CD4-positive, alpha-beta T cell (primary cell): ENCODE measurements around the gene TIGD3. TPM values are rescaled to one million over a fixed set of nuclear protein-coding genes. Genes with fewer than 3 reads are reported as not detected.

Source experiments
- ATAC-seq: fragments of 200-7000 bp; cut with Tn5 transposase; one replicate; pipeline ENCODE4 v1.10.0; 2022; ENCODE audit warnings: mild to moderate bottlenecking; ENCODE audit not compliant: poor library complexity
- CTCF ChIA-PET: fragments of 350-600 bp; sonication (Branson Sonifier 250); formaldehyde crosslinking; loops from one replicate; lab custom pipeline; 2021; ENCODE audit warnings: antibody characterized with exemption, inconsistent platforms; lab: Charles Lee
- POLR2A ChIA-PET: fragments of 350-600 bp; sonication (Branson Sonifier 250); formaldehyde crosslinking; loops from one replicate; lab custom pipeline; 2021; ENCODE audit warnings: antibody characterized with exemption, inconsistent platforms; lab: Charles Lee
- DNase-seq, 14 experiments: peaks; one replicate each; pipeline ENCODE4 v3.0.0-alpha.2; 2013 to 2020; ENCODE audit warnings: mixed read lengths in 2 of 14
- H3K27ac ChIP-seq, 2 donors: one replicate each; pipeline versions ENCODE4 v1.5.1 to v1.7.0; 2013; ENCODE audit warnings: low read length in 2 of 2, low read depth in 1 of 2, mild to moderate bottlenecking in 1 of 2
- H3K27me3 ChIP-seq, 2 experiments: 1 replicate in 1 of 2; 2 replicates in 1 of 2; pipeline versions ENCODE4 v1.6.1 to v1.7.0; 2013; ENCODE audit warnings: low read length in 2 of 2, control low read depth in 1 of 2, mild to moderate bottlenecking in 1 of 2, moderate library complexity in 1 of 2; ENCODE audit not compliant: insufficient read depth in 2 of 2, control insufficient read depth in 1 of 2
- H3K36me3 ChIP-seq: one replicate; pipeline ENCODE4 v1.6.1; 2013; ENCODE audit warnings: low read length, control low read depth; ENCODE audit not compliant: insufficient read depth
- H3K4me1 ChIP-seq: one replicate; pipeline ENCODE4 v1.6.1; 2013; ENCODE audit warnings: low read length, control low read depth; ENCODE audit not compliant: insufficient read depth
- H3K4me3 ChIP-seq: one replicate; pipeline ENCODE4 v1.5.1; 2013; ENCODE audit warnings: mild to moderate bottlenecking, low read length, moderate library complexity
- H3K9me3 ChIP-seq, 2 experiments: 1 replicate in 1 of 2; 2 replicates in 1 of 2; pipeline versions ENCODE4 v1.6.1 to v1.7.0; 2013; ENCODE audit warnings: low read length in 2 of 2, mild to moderate bottlenecking in 2 of 2, control low read depth in 1 of 2, moderate library complexity in 1 of 2; ENCODE audit not compliant: control insufficient read depth in 1 of 2, insufficient read depth in 1 of 2
- H3K27ac Mint-ChIP-seq: one replicate; pipeline ENCODE4 v1.8.0; 2020; ENCODE audit warnings: mixed read lengths
- H3K27me3 Mint-ChIP-seq: one replicate; pipeline ENCODE4 v1.8.0; 2021; ENCODE audit warnings: mixed read lengths
- H3K36me3 Mint-ChIP-seq: one replicate; pipeline ENCODE4 v1.8.0; 2021; ENCODE audit warnings: low read depth, mixed read lengths
- H3K4me1 Mint-ChIP-seq: one replicate; pipeline ENCODE4 v1.8.0; 2021; ENCODE audit warnings: low read depth, mixed read lengths
- H3K4me3 Mint-ChIP-seq: one replicate; pipeline ENCODE4 v1.8.0; 2020; ENCODE audit warnings: mild to moderate bottlenecking, mixed read lengths
- H3K9me3 Mint-ChIP-seq: one replicate; pipeline ENCODE4 v1.8.0; 2020; ENCODE audit warnings: mixed read lengths
- CTCF ChIP-seq: fragments of 200-600 bp; IDR thresholded peaks from one replicate; pipeline ENCODE4 v1.8.0; 2022; ENCODE audit warnings: antibody characterized with exemption, mild to moderate bottlenecking
- intact Hi-C, 2 experiments: fragments of 100-400 bp; cut with DNase I in 1 of 2; cut with micrococcal nuclease in 1 of 2; formaldehyde crosslinking; loops; one replicate each; pipeline versions ENCODE4 v1.15.1 to v1.9.0; 2023 to 2025; cut with DNase I, micrococcal nuclease
- total RNA-seq, 174 experiments: library from RNA in 2 of 174; stranded (reverse) in 2 of 174; gene quantifications; one replicate each; pipeline ENCODE4 v1.2.3 and lab custom pipeline; 2021 to 2026

The TIGD3 gene
- total RNA-seq, 2 experiments from 2014 or later: 0.73 to 0.85 TPM

GRCh38 chr11:65366340-65366773, 11.8 kb downstream of the TIGD3 start:
- Histone ChIP-seq H3K27me3 (no peaks in the 10 kb centered on the region), H3K36me3 (no peaks in the 10 kb centered on the region), H3K4me3 (no peak overlapping the region), H3K9me3 (no peaks in the 10 kb centered on the region), H3K4me1 (peaks cover 8% of the 10 kb centered on the region), H3K27ac (no peak overlapping the region)
- TF ChIP-seq CTCF: peak; percentile 78
- intact Hi-C loops: loop anchor here (1.0 to 5.0 kb wide), 4 partner anchors 51 to 227 kb away; no protein-coding TSS in a partner anchor
- Mint-ChIP-seq H3K9me3 (no peaks in the 10 kb centered on the region), H3K36me3 (no peaks in the 10 kb centered on the region), H3K27ac (no peak overlapping the region), H3K4me1 (peaks cover 7% of the 10 kb centered on the region), H3K4me3 (no peak overlapping the region), H3K27me3 (no peaks in the 10 kb centered on the region)
- ChIA-PET POLR2A (no interaction called here), CTCF (interaction anchor here (1.0 kb wide), 1 partner anchor 14 kb away, joined by 3 read pairs; no protein-coding TSS in a partner anchor)
- DNase-seq (peak in 4 of 14 experiments; percentile 49 to 78 (median 78)), ATAC-seq (peak; percentile 85)

- Mint-ChIP-seq H3K9me3 (no peaks in the 10 kb centered on the region), H3K36me3 (no peaks in the 10 kb centered on the region), H3K4me1 (peaks cover 4% of the 10 kb centered on the region), H3K27ac (no peak overlapping the region), H3K4me3 (no peak overlapping the region), H3K27me3 (no peaks in the 10 kb centered on the region)
- ChIA-PET POLR2A (interaction anchor here (0.8 to 1.8 kb wide), 5 partner anchors 17 to 139 kb away, joined by 3 to 5 read pairs (median 3); no protein-coding TSS in a partner anchor), CTCF (no interaction called here)
- no peaks in the 10 kb centered on the region for H3K27me3 ChIP-seq
- intact Hi-C loops: no loop called here
- H3K9me3 ChIP-seq: no peaks in the 10 kb centered on the region
- no peak for DNase-seq
- H3K27ac ChIP-seq: no peak overlapping the region
- peaks cover 2% of the 10 kb centered on the region for H3K36me3 ChIP-seq
- H3K4me3 ChIP-seq: no peak overlapping the region
- TF ChIP-seq CTCF: no peak
- no peak for ATAC-seq
- peaks cover 5% of the 10 kb centered on the region for H3K4me1 ChIP-seq
Measured at GRCh38 chr11:65370659-65371049, 16.1 kb downstream of the TIGD3 start.

GRCh38 chr11:65373839-65374580, 19.5 kb downstream of the TIGD3 start:
- CTCF ChIA-PET: no interaction called here
- no peaks in the 10 kb centered on the region for H3K27me3 Mint-ChIP-seq
- H3K4me3 Mint-ChIP-seq: no peak overlapping the region
- Histone ChIP-seq H3K36me3 (peaks cover 5% of the 10 kb centered on the region), H3K27ac (no peak overlapping the region), H3K4me3 (no peak overlapping the region), H3K9me3 (no peaks in the 10 kb centered on the region), H3K27me3 (no peaks in the 10 kb centered on the region), H3K4me1 (peaks cover 1% of the 10 kb centered on the region)
- no peaks in the 10 kb centered on the region for H3K4me1 Mint-ChIP-seq
- H3K9me3 Mint-ChIP-seq: no peaks in the 10 kb centered on the region
- TF ChIP-seq CTCF: no peak
- H3K36me3 Mint-ChIP-seq: peaks cover 13% of the 10 kb centered on the region
- ATAC-seq (no peak), DNase-seq (no peak)
- H3K27ac Mint-ChIP-seq: no peak overlapping the region
- intact Hi-C loops: no loop called here
- POLR2A ChIA-PET: no interaction called here
